Caco-2 (cell line): ENCODE results near the gene PSORS1C1. TPM values are rescaled to one million over a fixed set of nuclear protein-coding genes. Genes with fewer than 3 reads are reported as not detected.

Source experiments
- BruUV-seq: library from RNA; stranded (reverse); fragments of 400-500 nt; replicated peaks from 2 replicates; lab custom pipeline; 2021; lab: Mats Ljungman, UMichigan
- CTCF ChIA-PET: fragments of 300-600 bp; sonication (Branson Sonifier 250); formaldehyde crosslinking; loops from one replicate; lab custom pipeline; 2022; ENCODE audit warnings: antibody characterized with exemption; lab: Charles Lee
- POLR2A ChIA-PET: fragments of 300-600 bp; sonication (Branson Sonifier 250); formaldehyde crosslinking; loops from one replicate; lab custom pipeline; 2022; ENCODE audit warnings: antibody characterized with exemption; lab: Charles Lee
- DNase-seq, 2 experiments: peaks; one replicate each; pipeline versions ENCODE4 v3.0.0 to v3.0.0-alpha.2; 2020 to 2022
- H3K27me3 ChIP-seq: replicated peaks from 2 replicates; pipeline ENCODE4 v1.6.0; 2011; ENCODE audit warnings: low read length; ENCODE audit not compliant: control insufficient read depth, insufficient read depth
- H3K36me3 ChIP-seq: 2 replicates; pipeline ENCODE4 v1.5.1; 2011; ENCODE audit warnings: low read length; ENCODE audit not compliant: control insufficient read depth, insufficient read depth
- H3K4me1 ChIP-seq: fragments of 250-450 bp; sonication (Bioruptor Pico); 2 replicates; pipeline ENCODE4 v1.5.1; 2020; ENCODE audit warnings: mild to moderate bottlenecking
- H3K4me3 ChIP-seq: 2 replicates; pipeline ENCODE4 v1.5.1; 2011; ENCODE audit warnings: low read depth, mild to moderate bottlenecking, control low read depth, low read length
- H3K9me3 ChIP-seq: fragments of 250-450 bp; sonication (Bioruptor Pico); 2 replicates; pipeline ENCODE4 v1.5.1; 2020; ENCODE audit warnings: mild to moderate bottlenecking, moderate library complexity
- H3K27ac Mint-ChIP-seq: one replicate; pipeline ENCODE4 v1.8.0; 2022; ENCODE audit warnings: mixed read lengths; ENCODE audit not compliant: unreplicated experiment
- H3K27me3 Mint-ChIP-seq: one replicate; pipeline ENCODE4 v1.8.0; 2022; ENCODE audit warnings: mixed read lengths; ENCODE audit not compliant: insufficient read depth, unreplicated experiment
- H3K36me3 Mint-ChIP-seq: one replicate; pipeline ENCODE4 v1.8.0; 2022; ENCODE audit warnings: mild to moderate bottlenecking, mixed read lengths; ENCODE audit not compliant: insufficient read depth, unreplicated experiment
- H3K4me1 Mint-ChIP-seq: one replicate; pipeline ENCODE4 v1.8.0; 2022; ENCODE audit warnings: low read depth, mixed read lengths; ENCODE audit not compliant: unreplicated experiment
- H3K4me3 Mint-ChIP-seq: one replicate; pipeline ENCODE4 v1.8.0; 2022; ENCODE audit warnings: mild to moderate bottlenecking, moderate library complexity, mixed read lengths; ENCODE audit not compliant: unreplicated experiment
- H3K9me3 Mint-ChIP-seq: one replicate; pipeline ENCODE4 v1.8.0; 2022; ENCODE audit warnings: mixed read lengths; ENCODE audit not compliant: unreplicated experiment
- intact Hi-C: fragments of 100-400 bp; cut with micrococcal nuclease; formaldehyde crosslinking; loops from one replicate; pipeline ENCODE4 v1.10.0; 2022; ENCODE audit not compliant: unreplicated experiment
- total RNA-seq: library from RNA; stranded (reverse); gene quantifications from 2 replicates; pipeline ENCODE4 v1.2.3, GENCODE V29; 2022
- TF ChIP-seq, protein P1 (sequence below), 2 experiments: fragments of 200-600 bp in 1 of 2; IDR thresholded peaks; 1 replicate in 1 of 2; 2 replicates in 1 of 2; pipeline versions ENCODE4 v1.5.1 to v1.8.0; 2011 to 2022; ENCODE audit warnings: antibody characterized with exemption in 1 of 2, control low read depth in 1 of 2, inconsistent platforms in 1 of 2, low read depth in 1 of 2, low read length in 1 of 2, mild to moderate bottlenecking in 1 of 2, moderate library complexity in 1 of 2; ENCODE audit not compliant: insufficient read depth in 1 of 2, severe bottlenecking in 1 of 2, unreplicated experiment in 1 of 2

PSORS1C1 gene
- total RNA-seq, 1 experiment from 2014 or later: 0.75 TPM

- H3K4me1 ChIP-seq: peaks cover 13% of the 10 kb centered on the region
- H3K4me1 Mint-ChIP-seq: peaks cover 14% of the 10 kb centered on the region
- CTCF ChIA-PET: no interaction called here
- no peaks in the 10 kb centered on the region for H3K36me3 Mint-ChIP-seq
- no peak for DNase-seq
- H3K9me3 ChIP-seq: no peaks in the 10 kb centered on the region
- TF ChIP-seq, protein P1, sequence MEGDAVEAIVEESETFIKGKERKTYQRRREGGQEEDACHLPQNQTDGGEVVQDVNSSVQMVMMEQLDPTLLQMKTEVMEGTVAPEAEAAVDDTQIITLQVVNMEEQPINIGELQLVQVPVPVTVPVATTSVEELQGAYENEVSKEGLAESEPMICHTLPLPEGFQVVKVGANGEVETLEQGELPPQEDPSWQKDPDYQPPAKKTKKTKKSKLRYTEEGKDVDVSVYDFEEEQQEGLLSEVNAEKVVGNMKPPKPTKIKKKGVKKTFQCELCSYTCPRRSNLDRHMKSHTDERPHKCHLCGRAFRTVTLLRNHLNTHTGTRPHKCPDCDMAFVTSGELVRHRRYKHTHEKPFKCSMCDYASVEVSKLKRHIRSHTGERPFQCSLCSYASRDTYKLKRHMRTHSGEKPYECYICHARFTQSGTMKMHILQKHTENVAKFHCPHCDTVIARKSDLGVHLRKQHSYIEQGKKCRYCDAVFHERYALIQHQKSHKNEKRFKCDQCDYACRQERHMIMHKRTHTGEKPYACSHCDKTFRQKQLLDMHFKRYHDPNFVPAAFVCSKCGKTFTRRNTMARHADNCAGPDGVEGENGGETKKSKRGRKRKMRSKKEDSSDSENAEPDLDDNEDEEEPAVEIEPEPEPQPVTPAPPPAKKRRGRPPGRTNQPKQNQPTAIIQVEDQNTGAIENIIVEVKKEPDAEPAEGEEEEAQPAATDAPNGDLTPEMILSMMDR (IDR thresholded peaks at IDR 0.05; ENCODE audit: insufficient read depth in 1 of 2, low read depth in 1 of 2, low read length in 1 of 2, severe bottlenecking in 1 of 2, unreplicated experiment in 1 of 2): no peak
- no peaks in the 10 kb centered on the region for H3K9me3 Mint-ChIP-seq
- intact Hi-C loops: no loop called here
- H3K4me3 ChIP-seq: no peak overlapping the region
- H3K27me3 Mint-ChIP-seq: no peaks in the 10 kb centered on the region
- no peaks in the 10 kb centered on the region for H3K36me3 ChIP-seq
- BruUV-seq: no TSS peak
- H3K4me3 Mint-ChIP-seq: no peak overlapping the region
- H3K27me3 ChIP-seq: no peaks in the 10 kb centered on the region
- POLR2A ChIA-PET: no interaction called here
- no peak overlapping the region for H3K27ac Mint-ChIP-seq
Observed at GRCh38 chr6:31096656-31097055, 17.9 kb upstream of the PSORS1C1 start.

- Mint-ChIP-seq H3K4me1 (peaks cover 14% of the 10 kb centered on the region), H3K4me3 (no peak overlapping the region), H3K27me3 (no peaks in the 10 kb centered on the region), H3K9me3 (no peaks in the 10 kb centered on the region), H3K36me3 (no peaks in the 10 kb centered on the region), H3K27ac (no peak overlapping the region)
- Histone ChIP-seq H3K4me3 (no peak overlapping the region), H3K36me3 (no peaks in the 10 kb centered on the region), H3K9me3 (no peaks in the 10 kb centered on the region), H3K27me3 (no peaks in the 10 kb centered on the region), H3K4me1 (peaks cover 7% of the 10 kb centered on the region)
- DNase-seq: no peak
- BruUV-seq: no TSS peak
- TF ChIP-seq, protein P1 (IDR thresholded peaks at IDR 0.05; ENCODE audit: insufficient read depth in 1 of 2, low read depth in 1 of 2, low read length in 1 of 2, severe bottlenecking in 1 of 2, unreplicated experiment in 1 of 2): no peak
- intact Hi-C loops: no loop called here
- ChIA-PET POLR2A (no interaction called here), CTCF (no interaction called here)
Observed at GRCh38 chr6:31098449-31098938, 16.1 kb upstream of the PSORS1C1 start.

DNA sequence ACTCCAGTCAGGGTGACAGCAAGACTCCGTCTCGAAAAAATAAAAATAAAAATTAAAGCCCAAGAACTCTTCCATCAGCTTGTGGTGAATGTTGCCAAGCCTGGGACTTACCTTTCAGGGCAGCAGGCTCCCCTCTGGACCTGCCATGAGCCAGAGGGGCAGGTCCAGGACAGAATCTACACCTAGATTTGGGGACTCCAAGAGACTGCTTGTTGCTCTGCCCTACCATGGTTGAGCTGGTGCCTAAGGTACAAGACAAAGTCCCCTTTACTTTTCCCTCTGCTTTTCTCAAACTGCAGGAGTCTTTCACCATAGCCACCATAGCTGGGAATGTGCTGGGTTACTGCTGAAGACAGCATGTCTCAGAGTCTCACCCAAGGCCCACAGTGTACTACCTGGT is 11.5 kb upstream of the PSORS1C1 start:
- Histone ChIP-seq H3K9me3 (no peaks in the 10 kb centered on the region), H3K36me3 (no peaks in the 10 kb centered on the region), H3K4me1 (no peaks in the 10 kb centered on the region), H3K27me3 (no peaks in the 10 kb centered on the region), H3K4me3 (no peak overlapping the region)
- no peak overlapping the region for H3K4me3 Mint-ChIP-seq
- no peaks in the 10 kb centered on the region for H3K36me3 Mint-ChIP-seq
- intact Hi-C loops: no loop called here
- POLR2A ChIA-PET: no interaction called here
- CTCF ChIA-PET: interaction anchor here (1.1 kb wide), 1 partner anchor 16 kb away, joined by 3 read pairs; no protein-coding TSS in a partner anchor
- H3K27ac Mint-ChIP-seq: no peak overlapping the region
- H3K9me3 Mint-ChIP-seq: no peaks in the 10 kb centered on the region
- BruUV-seq: no TSS peak
- DNase-seq: no peak
- TF ChIP-seq, protein P1 (IDR thresholded peaks at IDR 0.05; ENCODE audit: insufficient read depth in 1 of 2, low read depth in 1 of 2, low read length in 1 of 2, severe bottlenecking in 1 of 2, unreplicated experiment in 1 of 2): no peak
- no peaks in the 10 kb centered on the region for H3K4me1 Mint-ChIP-seq
- no peaks in the 10 kb centered on the region for H3K27me3 Mint-ChIP-seq
